Hepatic stellate cell (primary cell): ENCODE measurements around the gene IPO7.
A peak's percentile ranks its signal among the peaks of the same experiment; 100 is the strongest.
"Not testable (repeated sequence)": the region's sequence is repeated elsewhere in the genome, so short reads cannot be mapped to it uniquely, and the experiment has no call there.

Source experiments
- DNase-seq: peaks from one replicate; pipeline ENCODE4 v3.0.0; 2011; ENCODE audit warnings: low spot score

Gene IPO7

GRCh38 chr11:9384535-9385326, at the start of gene IPO7:
IPO7 (plus strand) TSS chr11:9384652; CDS start chr11:9384764, 112 bp downstream.
- DNase-seq: peak; percentile 93

GRCh38 chr11:9341638-9342178, 42.7 kb upstream of the IPO7 start:
- DNase-seq: no peak

- DNase-seq: no peak
These were observed 40.3 kb upstream of the IPO7 start for GRCh38 chr11:9344061-9344680.

GRCh38 chr11:9347100-9347499, 37.4 kb upstream of the IPO7 start:
- DNase-seq: no peak

- DNase-seq: not testable (repeated sequence)
These were observed 36.7 kb upstream of the IPO7 start for GRCh38 chr11:9347779-9348178.

- no peak for DNase-seq
These were observed 33.1 kb upstream of the IPO7 start for GRCh38 chr11:9351321-9351881.

- DNase-seq: no peak
These were observed 27.4 kb upstream of the IPO7 start for GRCh38 chr11:9357041-9357440.

GRCh38 chr11:9360862-9361622, 23.4 kb upstream of the IPO7 start:
- DNase-seq: not testable (repeated sequence)

GRCh38 chr11:9362393-9362863, 22.0 kb upstream of the IPO7 start:
- DNase-seq: no peak

- DNase-seq: peak; percentile 96
These were observed 20.2 kb upstream of the IPO7 start for GRCh38 chr11:9363954-9364912.

- DNase-seq: no peak
These were observed 16.9 kb upstream of the IPO7 start for GRCh38 chr11:9367551-9367950.

- no peak for DNase-seq
These were observed 7.4 kb upstream of the IPO7 start for GRCh38 chr11:9377036-9377435.

- DNase-seq: no peak
These were observed 5.4 kb upstream of the IPO7 start for GRCh38 chr11:9379041-9379440.

GRCh38 chr11:9380773-9381172, 3.7 kb upstream of the IPO7 start:
- no peak for DNase-seq

- DNase-seq: peak; percentile 66
These were observed 961 bp downstream of the IPO7 start for GRCh38 chr11:9385327-9385899.

- DNase-seq: no peak
These were observed 1.6 kb downstream of the IPO7 start for GRCh38 chr11:9386086-9386485.

- no peak for DNase-seq
These were observed 2.4 kb downstream of the IPO7 start for GRCh38 chr11:9386901-9387300.

GRCh38 chr11:9396310-9396709, 11.9 kb downstream of the IPO7 start:
- no peak for DNase-seq

- DNase-seq: no peak
These were observed 12.3 kb downstream of the IPO7 start for GRCh38 chr11:9396752-9397151.
